Measurements from ENCODE around the gene XYLT2.

The XYLT2 gene

GRCh38 chr17:50380369-50381259, 34.7 kb downstream of the XYLT2 start:
- DNase-seq (ENCODE audit: low read depth in 1 of 2, low spot score in 1 of 2): no peak
- TF ChIP-seq, protein P1, sequence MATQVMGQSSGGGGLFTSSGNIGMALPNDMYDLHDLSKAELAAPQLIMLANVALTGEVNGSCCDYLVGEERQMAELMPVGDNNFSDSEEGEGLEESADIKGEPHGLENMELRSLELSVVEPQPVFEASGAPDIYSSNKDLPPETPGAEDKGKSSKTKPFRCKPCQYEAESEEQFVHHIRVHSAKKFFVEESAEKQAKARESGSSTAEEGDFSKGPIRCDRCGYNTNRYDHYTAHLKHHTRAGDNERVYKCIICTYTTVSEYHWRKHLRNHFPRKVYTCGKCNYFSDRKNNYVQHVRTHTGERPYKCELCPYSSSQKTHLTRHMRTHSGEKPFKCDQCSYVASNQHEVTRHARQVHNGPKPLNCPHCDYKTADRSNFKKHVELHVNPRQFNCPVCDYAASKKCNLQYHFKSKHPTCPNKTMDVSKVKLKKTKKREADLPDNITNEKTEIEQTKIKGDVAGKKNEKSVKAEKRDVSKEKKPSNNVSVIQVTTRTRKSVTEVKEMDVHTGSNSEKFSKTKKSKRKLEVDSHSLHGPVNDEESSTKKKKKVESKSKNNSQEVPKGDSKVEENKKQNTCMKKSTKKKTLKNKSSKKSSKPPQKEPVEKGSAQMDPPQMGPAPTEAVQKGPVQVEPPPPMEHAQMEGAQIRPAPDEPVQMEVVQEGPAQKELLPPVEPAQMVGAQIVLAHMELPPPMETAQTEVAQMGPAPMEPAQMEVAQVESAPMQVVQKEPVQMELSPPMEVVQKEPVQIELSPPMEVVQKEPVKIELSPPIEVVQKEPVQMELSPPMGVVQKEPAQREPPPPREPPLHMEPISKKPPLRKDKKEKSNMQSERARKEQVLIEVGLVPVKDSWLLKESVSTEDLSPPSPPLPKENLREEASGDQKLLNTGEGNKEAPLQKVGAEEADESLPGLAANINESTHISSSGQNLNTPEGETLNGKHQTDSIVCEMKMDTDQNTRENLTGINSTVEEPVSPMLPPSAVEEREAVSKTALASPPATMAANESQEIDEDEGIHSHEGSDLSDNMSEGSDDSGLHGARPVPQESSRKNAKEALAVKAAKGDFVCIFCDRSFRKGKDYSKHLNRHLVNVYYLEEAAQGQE (IDR thresholded peaks at IDR 0.05; ENCODE audit: insufficient replicate concordance, low read depth): no peak
- TF ChIP-seq POLR2AphosphoS5 (IDR thresholded peaks at IDR 0.05; ENCODE audit: low read depth): peak; percentile 55

DNA sequence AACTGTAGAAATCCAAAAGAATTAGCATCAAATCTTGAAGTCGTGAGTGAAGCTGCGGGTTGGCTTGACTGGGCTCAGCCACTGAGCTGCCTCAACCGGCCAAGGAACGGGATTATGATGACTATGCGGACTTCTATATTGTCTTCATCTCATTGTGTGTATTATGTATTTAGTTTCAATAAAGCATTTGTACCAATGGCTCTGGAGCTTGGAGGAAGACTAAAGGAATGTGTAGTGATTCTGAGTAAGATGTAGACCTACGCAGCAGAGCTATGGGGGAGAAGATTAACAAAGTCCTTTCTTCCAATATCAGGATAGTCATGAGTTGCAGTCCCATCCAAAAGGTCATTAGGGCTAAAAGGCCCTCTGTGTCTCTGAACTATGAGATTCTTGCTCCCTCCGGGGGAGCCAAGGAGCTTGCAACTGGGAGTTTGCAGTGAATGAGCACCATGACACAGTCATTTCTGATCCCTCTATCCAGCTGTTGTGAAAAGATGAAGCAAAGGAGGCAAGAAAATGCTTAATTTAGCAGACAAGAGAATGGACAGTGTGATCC, 35.4 kb downstream of the XYLT2 start:
- no peaks in the 10 kb centered on the region for H3K27me3 ChIP-seq (ENCODE audit: insufficient read depth, poor library complexity, severe bottlenecking)
- DNase-seq (ENCODE audit: low read depth in 1 of 2, low spot score in 1 of 2): no peak
- no peak overlapping the region for H3K27ac ChIP-seq (replicated peaks)
- TF ChIP-seq, protein P1 (IDR thresholded peaks at IDR 0.05; ENCODE audit: insufficient replicate concordance, low read depth): no peak
- TF ChIP-seq, protein P2, sequence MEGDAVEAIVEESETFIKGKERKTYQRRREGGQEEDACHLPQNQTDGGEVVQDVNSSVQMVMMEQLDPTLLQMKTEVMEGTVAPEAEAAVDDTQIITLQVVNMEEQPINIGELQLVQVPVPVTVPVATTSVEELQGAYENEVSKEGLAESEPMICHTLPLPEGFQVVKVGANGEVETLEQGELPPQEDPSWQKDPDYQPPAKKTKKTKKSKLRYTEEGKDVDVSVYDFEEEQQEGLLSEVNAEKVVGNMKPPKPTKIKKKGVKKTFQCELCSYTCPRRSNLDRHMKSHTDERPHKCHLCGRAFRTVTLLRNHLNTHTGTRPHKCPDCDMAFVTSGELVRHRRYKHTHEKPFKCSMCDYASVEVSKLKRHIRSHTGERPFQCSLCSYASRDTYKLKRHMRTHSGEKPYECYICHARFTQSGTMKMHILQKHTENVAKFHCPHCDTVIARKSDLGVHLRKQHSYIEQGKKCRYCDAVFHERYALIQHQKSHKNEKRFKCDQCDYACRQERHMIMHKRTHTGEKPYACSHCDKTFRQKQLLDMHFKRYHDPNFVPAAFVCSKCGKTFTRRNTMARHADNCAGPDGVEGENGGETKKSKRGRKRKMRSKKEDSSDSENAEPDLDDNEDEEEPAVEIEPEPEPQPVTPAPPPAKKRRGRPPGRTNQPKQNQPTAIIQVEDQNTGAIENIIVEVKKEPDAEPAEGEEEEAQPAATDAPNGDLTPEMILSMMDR (IDR thresholded peaks at IDR 0.05; ENCODE audit: insufficient read depth, low read length): no peak
- H3K4me3 ChIP-seq (replicated peaks; ENCODE audit: insufficient read depth, low read length): no peak overlapping the region

More at GRCh38 chr17:50380369-50381259, 34.7 kb downstream of the XYLT2 start:
- Histone ChIP-seq H3K27ac (replicated peaks) (no peak overlapping the region), H3K4me3 (replicated peaks; ENCODE audit: insufficient read depth, low read length) (no peak overlapping the region), H3K27me3 (ENCODE audit: insufficient read depth, poor library complexity, severe bottlenecking) (no peaks in the 10 kb centered on the region)

DNA sequence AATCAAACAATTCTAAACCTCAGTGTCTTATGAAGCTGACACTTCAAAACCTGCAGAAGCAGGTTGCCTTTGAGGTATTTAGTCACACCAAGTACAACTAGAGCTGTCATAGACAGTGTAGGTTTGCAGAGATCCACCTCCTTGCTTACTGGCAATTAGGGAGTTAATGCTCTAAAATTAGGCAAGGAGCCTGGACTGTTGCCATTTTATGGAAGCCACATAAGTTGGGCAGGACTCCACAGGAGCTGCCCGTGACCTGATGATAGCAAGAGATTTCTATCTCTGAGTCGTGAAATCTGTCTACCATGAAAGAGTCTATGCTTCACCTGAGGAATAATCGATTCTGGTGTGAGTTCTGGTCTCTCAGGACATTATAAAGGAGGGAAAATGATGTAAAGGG, 36.0 kb downstream of the XYLT2 start:
- H3K4me3 ChIP-seq (replicated peaks; ENCODE audit: insufficient read depth, low read length): no peak overlapping the region
- no peak for DNase-seq (ENCODE audit: low read depth in 1 of 2, low spot score in 1 of 2)
- no peaks in the 10 kb centered on the region for H3K27me3 ChIP-seq (ENCODE audit: insufficient read depth, poor library complexity, severe bottlenecking)
- no peak overlapping the region for H3K27ac ChIP-seq (replicated peaks)
- TF ChIP-seq, protein P1 (IDR thresholded peaks at IDR 0.05; ENCODE audit: insufficient replicate concordance, low read depth): no peak
- TF ChIP-seq POLR2AphosphoS5 (IDR thresholded peaks at IDR 0.05; ENCODE audit: low read depth): peak; percentile 33; the same call in 1 of the 2 replicates

GRCh38 chr17:50382931-50383330, 37.0 kb downstream of the XYLT2 start:
- Histone ChIP-seq H3K27ac (replicated peaks) (no peak overlapping the region), H3K27me3 (ENCODE audit: insufficient read depth, poor library complexity, severe bottlenecking) (no peaks in the 10 kb centered on the region), H3K4me3 (replicated peaks; ENCODE audit: insufficient read depth, low read length) (no peak overlapping the region)
- TF ChIP-seq SPI1 (IDR thresholded peaks at IDR 0.05; ENCODE audit: borderline replicate concordance, low read depth) (no peak), POLR2AphosphoS5 (IDR thresholded peaks at IDR 0.05; ENCODE audit: low read depth) (no peak)
- TF ChIP-seq, protein P1 (IDR thresholded peaks at IDR 0.05; ENCODE audit: insufficient replicate concordance, low read depth): no peak
- TF ChIP-seq, protein P2 (IDR thresholded peaks at IDR 0.05; ENCODE audit: insufficient read depth, low read length): no peak
- no peak for DNase-seq (ENCODE audit: low read depth in 1 of 2, low spot score in 1 of 2)

Measured in HL-60 (cell line).